ENCODE measurements around the gene DDB1. TPM values are rescaled to one million over a fixed set of nuclear protein-coding genes. Genes with fewer than 3 reads are reported as not detected.

Gene DDB1
- total and polyA plus RNA-seq, 9 of the 15 experiments (the other 6 are each of a cell fraction or from before 2014, with no cell fraction given) = 172 to 361 (median 266) TPM

DNA sequence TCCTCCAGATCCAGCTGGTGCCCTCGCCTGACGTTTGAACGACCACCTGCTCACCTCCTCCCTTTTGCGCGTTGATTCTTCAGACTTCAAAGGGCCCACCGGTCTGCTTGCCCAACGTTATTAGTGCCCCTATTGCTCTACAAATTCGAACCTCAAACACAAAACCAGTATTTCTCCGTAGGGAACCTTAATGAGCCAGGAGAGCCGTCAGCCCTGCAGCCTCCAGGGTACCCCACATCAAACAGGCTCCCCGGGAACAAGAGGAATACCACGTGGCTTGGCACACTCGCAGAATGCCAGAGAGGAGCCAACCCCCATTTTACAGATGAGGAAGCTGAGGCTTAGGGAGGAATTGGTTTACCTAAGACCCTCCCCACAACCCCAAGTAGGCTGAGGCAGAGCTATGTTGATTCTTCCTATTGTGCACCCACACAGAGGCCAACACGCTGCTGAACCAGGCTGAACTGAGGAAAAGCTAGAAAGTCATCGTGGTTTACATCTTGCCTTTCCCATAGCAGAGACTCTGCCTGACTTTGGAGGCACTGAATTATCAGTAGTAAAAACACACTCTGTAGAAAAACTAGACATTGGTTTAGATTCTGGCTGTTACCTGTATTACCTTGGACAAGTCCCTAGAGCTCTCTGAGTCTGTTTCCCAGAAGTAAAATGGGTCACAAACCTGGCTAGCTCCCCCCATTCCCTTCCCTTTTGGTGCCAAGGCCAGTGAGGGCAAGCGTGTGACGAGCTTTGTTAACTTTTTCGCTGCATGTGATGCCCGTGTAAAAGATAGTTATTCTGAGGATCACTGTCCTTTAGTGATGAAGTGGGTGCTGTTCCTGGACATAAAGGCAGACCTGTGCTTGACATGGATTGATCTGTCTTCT lies 887 bp upstream of the DDB1 start (continued):
- TF ChIP-seq, protein P1, sequence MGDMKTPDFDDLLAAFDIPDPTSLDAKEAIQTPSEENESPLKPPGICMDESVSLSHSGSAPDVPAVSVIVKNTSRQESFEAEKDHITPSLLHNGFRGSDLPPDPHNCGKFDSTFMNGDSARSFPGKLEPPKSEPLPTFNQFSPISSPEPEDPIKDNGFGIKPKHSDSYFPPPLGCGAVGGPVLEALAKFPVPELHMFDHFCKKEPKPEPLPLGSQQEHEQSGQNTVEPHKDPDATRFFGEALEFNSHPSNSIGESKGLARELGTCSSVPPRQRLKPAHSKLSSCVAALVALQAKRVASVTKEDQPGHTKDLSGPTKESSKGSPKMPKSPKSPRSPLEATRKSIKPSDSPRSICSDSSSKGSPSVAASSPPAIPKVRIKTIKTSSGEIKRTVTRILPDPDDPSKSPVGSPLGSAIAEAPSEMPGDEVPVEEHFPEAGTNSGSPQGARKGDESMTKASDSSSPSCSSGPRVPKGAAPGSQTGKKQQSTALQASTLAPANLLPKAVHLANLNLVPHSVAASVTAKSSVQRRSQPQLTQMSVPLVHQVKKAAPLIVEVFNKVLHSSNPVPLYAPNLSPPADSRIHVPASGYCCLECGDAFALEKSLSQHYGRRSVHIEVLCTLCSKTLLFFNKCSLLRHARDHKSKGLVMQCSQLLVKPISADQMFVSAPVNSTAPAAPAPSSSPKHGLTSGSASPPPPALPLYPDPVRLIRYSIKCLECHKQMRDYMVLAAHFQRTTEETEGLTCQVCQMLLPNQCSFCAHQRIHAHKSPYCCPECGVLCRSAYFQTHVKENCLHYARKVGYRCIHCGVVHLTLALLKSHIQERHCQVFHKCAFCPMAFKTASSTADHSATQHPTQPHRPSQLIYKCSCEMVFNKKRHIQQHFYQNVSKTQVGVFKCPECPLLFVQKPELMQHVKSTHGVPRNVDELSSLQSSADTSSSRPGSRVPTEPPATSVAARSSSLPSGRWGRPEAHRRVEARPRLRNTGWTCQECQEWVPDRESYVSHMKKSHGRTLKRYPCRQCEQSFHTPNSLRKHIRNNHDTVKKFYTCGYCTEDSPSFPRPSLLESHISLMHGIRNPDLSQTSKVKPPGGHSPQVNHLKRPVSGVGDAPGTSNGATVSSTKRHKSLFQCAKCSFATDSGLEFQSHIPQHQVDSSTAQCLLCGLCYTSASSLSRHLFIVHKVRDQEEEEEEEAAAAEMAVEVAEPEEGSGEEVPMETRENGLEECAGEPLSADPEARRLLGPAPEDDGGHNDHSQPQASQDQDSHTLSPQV (IDR thresholded peaks at IDR 0.05) = peak; percentile 42; the same call in 1 of the 2 replicates
- TF ChIP-seq, protein P2, sequence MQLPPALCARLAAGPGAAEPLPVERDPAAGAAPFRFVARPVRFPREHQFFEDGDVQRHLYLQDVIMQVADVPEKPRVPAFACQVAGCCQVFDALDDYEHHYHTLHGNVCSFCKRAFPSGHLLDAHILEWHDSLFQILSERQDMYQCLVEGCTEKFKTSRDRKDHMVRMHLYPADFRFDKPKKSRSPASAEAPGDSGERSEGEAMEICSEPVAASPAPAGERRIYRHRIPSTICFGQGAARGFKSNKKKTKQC (CRISPR knock-in tag; IDR thresholded peaks at IDR 0.05) = 0 out of 2 replicates have a peak, but pooled peaks have one; percentile 43
- TF ChIP-seq LARP7 (IDR thresholded peaks at IDR 0.05) (0 out of 2 replicates have a peak, but pooled peaks have one; percentile 1), ATF7 (IDR thresholded peaks at IDR 0.05) (no peak), CEBPB (tag; IDR thresholded peaks at IDR 0.05) (no peak)
